AG20443 (cell line): ENCODE data around the gene KRTAP19-5.
"Not testable (repeated sequence)": the region's sequence is repeated elsewhere in the genome, so short reads cannot be mapped to it uniquely, and the experiment has no call there.

Source experiments
- DNase-seq: peaks from one replicate; pipeline ENCODE4 v3.0.0; 2012; ENCODE audit warnings: low spot score, mixed read lengths

KRTAP19-5 gene

GRCh38 chr21:30502041-30502440 is at the start of gene KRTAP19-5:
Gene KRTAP19-5, minus strand, starts transcription at chr21:30502141. Its CDS starts 51 bp downstream, at chr21:30502090.
- no peak for DNase-seq

GRCh38 chr21:30541764-30542163 is 39.8 kb upstream of the KRTAP19-5 start, which contains the start of gene KRTAP19-6:
Gene KRTAP19-6, minus strand, starts transcription at chr21:30541864. Its CDS starts 31 bp downstream, at chr21:30541833.
- DNase-seq = no peak

GRCh38 chr21:30518876-30519275 is 16.9 kb upstream of the KRTAP19-5 start:
- DNase-seq = no peak

- DNase-seq = no peak
These were observed 13.7 kb upstream of the KRTAP19-5 start for GRCh38 chr21:30515681-30516080.

- DNase-seq = not testable (repeated sequence)
These were observed 3.8 kb upstream of the KRTAP19-5 start for GRCh38 chr21:30505621-30506205.

- DNase-seq = no peak
These were observed 4.9 kb downstream of the KRTAP19-5 start, which contains the start of gene KRTAP19-4 for GRCh38 chr21:30497065-30497464. Gene KRTAP19-4, minus strand, starts transcription at chr21:30497165. Its CDS starts 55 bp downstream, at chr21:30497110.

- DNase-seq = no peak
These were observed 9.9 kb downstream of the KRTAP19-5 start, which contains the start of gene KRTAP19-3 for GRCh38 chr21:30491963-30492428. Gene KRTAP19-3, minus strand, starts transcription at chr21:30492013. Its CDS starts 56 bp downstream, at chr21:30491957.

GRCh38 chr21:30487336-30487735 is 14.6 kb downstream of the KRTAP19-5 start, which contains the start of gene KRTAP19-2:
Gene KRTAP19-2, minus strand, starts transcription at chr21:30487436. Its CDS starts 88 bp downstream, at chr21:30487348.
- no peak for DNase-seq

GRCh38 chr21:30486180-30486579 is 15.8 kb downstream of the KRTAP19-5 start:
- DNase-seq = no peak

GRCh38 chr21:30482130-30482529 is 19.8 kb downstream of the KRTAP19-5 start:
- DNase-seq = no peak

- no peak for DNase-seq
These were observed 21.8 kb downstream of the KRTAP19-5 start, which contains the start of gene KRTAP19-1 for GRCh38 chr21:30480145-30480544. Gene KRTAP19-1, minus strand, starts transcription at chr21:30480367. Its CDS starts 50 bp downstream, at chr21:30480317.

- no peak for DNase-seq
These were observed 22.7 kb downstream of the KRTAP19-5 start for GRCh38 chr21:30479259-30479658.

GRCh38 chr21:30478004-30478403 is 23.9 kb downstream of the KRTAP19-5 start:
- DNase-seq = no peak

- DNase-seq = no peak
These were observed 32.8 kb downstream of the KRTAP19-5 start for GRCh38 chr21:30468900-30469714.

- DNase-seq = no peak
These were observed 38.2 kb downstream of the KRTAP19-5 start for GRCh38 chr21:30463713-30464112.
